Neutrophil (primary cell): Measurements from ENCODE around the gene SNF8.

Experiments
- H3K27ac ChIP-seq: fragments of 200-600 bp; sonication (generic); 2 replicates; pipeline ENCODE4 v1.5.1; 2016; ENCODE audit warnings: mild to moderate bottlenecking, moderate library complexity
- H3K27me3 ChIP-seq: fragments of 200-600 bp; sonication (generic); 2 replicates; pipeline ENCODE4 v1.6.0; 2016; ENCODE audit warnings: mild to moderate bottlenecking
- H3K36me3 ChIP-seq: fragments of 200-600 bp; sonication (generic); 2 replicates; pipeline ENCODE4 v1.5.1; 2017
- H3K4me1 ChIP-seq, 2 experiments: fragments of 200-600 bp in 1 of 2; sonication (generic) in 1 of 2; 1 replicate in 1 of 2; 2 replicates in 1 of 2; pipeline versions ENCODE4 v1.5.1 to v1.6.1; 2013 to 2016; ENCODE audit warnings: low read depth in 1 of 2, low read length in 1 of 2, mild to moderate bottlenecking in 1 of 2, moderate library complexity in 1 of 2; ENCODE audit not compliant: control insufficient read depth in 1 of 2, insufficient read depth in 1 of 2
- H3K4me3 ChIP-seq, 2 experiments: fragments of 200-600 bp in 1 of 2; sonication (generic) in 1 of 2; 1 replicate in 1 of 2; 2 replicates in 1 of 2; pipeline ENCODE4 v1.5.1; 2013 to 2016; ENCODE audit warnings: low read depth in 1 of 2, low read length in 1 of 2, mild to moderate bottlenecking in 1 of 2, moderate library complexity in 1 of 2
- H3K9me3 ChIP-seq: fragments of 200-600 bp; sonication (generic); 2 replicates; pipeline ENCODE4 v1.5.1; 2016
- TF ChIP-seq, protein P1 (sequence below): fragments of 200-600 bp; sonication (generic); IDR thresholded peaks from 2 replicates; pipeline ENCODE4 v1.5.1; 2016; ENCODE audit warnings: antibody characterized with exemption

SNF8 gene

DNA sequence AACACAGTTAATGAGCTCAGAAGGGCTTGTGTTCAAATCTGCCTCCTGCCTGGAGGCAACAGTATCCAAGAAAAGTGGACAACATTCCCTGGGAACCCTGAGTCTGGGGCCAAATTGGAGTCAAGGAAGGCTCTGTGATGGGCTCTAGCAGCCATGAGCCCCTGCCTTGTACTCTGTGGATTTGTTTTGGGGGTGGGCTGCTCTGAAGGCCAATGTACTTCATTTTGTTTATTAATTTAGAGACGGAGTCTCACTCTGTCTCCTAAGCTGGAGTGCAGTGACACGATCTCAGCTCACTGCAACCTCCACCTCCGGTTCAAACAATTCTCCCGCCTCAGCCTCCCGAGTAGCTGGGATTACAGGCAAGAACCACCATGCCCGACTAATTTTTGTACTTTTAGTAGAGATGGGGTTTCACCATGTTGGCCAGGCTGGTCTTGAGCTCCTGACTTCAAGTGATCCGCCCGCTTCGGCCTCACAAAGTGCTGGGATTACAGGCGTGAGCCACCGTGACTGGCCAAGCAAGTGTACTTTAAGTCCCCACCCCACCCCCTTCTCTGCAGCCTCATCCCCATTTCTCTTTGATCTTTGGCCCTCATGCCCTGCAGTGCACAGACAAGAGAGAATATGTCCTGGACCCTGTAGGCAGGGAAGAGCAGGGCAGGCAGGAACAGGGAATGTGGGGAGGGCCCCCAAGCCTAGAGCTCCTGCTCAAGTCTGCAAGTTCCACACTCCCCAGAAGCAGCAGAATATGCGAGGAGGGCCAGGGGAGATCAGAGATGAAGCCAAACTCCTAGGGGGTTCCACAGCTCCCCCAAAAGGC, 26.4 kb upstream of the SNF8 start:
- no peak overlapping the region for H3K27ac ChIP-seq

DNA sequence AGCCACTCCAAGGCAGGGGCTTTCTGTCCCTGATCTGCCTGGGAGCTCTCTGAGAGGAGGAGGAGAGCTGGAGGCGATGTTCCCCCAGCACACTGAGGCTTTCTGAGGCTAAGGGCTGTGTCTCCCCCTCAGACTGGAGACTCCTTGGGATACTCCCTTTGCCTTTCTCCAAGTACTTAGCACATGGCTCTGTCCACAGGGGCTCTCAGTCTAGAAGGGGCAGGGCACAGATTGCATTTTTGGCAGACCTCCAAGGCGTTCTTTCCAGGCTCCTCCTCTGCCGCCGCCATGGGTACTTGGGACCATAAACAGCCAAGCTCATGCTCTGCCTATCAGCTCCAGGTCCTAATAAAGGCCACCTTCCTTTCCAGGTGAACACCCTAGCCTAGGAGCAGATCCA, 25.6 kb upstream of the SNF8 start:
- Histone ChIP-seq H3K4me1 (no peaks in the 10 kb centered on the region), H3K9me3 (no peaks in the 10 kb centered on the region), H3K4me3 (no peak overlapping the region), H3K36me3 (no peaks in the 10 kb centered on the region), H3K27ac (no peak overlapping the region), H3K27me3 (peaks cover 74% of the 10 kb centered on the region)
- TF ChIP-seq, protein P1, sequence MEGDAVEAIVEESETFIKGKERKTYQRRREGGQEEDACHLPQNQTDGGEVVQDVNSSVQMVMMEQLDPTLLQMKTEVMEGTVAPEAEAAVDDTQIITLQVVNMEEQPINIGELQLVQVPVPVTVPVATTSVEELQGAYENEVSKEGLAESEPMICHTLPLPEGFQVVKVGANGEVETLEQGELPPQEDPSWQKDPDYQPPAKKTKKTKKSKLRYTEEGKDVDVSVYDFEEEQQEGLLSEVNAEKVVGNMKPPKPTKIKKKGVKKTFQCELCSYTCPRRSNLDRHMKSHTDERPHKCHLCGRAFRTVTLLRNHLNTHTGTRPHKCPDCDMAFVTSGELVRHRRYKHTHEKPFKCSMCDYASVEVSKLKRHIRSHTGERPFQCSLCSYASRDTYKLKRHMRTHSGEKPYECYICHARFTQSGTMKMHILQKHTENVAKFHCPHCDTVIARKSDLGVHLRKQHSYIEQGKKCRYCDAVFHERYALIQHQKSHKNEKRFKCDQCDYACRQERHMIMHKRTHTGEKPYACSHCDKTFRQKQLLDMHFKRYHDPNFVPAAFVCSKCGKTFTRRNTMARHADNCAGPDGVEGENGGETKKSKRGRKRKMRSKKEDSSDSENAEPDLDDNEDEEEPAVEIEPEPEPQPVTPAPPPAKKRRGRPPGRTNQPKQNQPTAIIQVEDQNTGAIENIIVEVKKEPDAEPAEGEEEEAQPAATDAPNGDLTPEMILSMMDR = no peak

More for the DNA sequence above, 26.4 kb upstream of the SNF8 start:
- TF ChIP-seq, protein P1 = no peak
- Histone ChIP-seq H3K4me1 (no peaks in the 10 kb centered on the region), H3K36me3 (no peaks in the 10 kb centered on the region), H3K4me3 (no peak overlapping the region), H3K27me3 (peaks cover 79% of the 10 kb centered on the region), H3K9me3 (no peaks in the 10 kb centered on the region)

DNA sequence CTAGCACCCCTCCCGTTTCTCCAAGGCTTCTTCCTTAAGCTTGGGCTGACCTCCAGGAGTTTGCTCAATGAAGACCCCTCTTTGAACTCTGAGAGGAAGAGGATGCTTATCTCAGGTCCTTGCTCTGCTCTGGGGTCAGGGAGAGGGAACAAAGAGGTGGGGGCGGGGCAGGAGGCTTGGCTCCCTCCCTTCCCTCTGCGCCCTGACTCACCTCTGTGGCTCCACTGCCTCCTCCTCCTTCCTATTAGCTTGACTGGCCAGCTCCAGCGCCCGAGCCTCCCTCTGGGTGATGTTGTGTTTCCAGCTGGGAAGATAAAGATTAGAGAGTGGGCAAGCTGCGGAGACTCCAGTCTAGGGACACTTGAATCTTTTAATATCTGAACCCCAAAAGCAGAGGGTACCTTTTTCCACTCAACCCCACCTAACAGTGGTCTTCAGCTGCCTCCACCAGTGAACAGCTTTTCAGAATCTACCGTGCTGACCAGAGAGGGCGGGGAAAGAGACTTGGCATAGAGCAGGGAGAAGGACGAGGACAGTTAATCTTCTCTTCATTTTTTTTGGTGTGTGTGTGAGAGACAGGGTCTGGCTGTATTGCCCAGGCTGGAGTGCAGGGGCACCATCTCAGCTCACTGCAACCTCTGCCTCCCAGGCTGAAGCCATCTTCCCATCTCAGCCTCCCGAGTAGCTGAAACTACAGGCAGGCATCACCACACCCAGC, 17.0 kb upstream of the SNF8 start:
- TF ChIP-seq, protein P1 = no peak
- H3K27me3 ChIP-seq = peaks cover 44% of the 10 kb centered on the region
- H3K4me1 ChIP-seq = no peaks in the 10 kb centered on the region
- no peaks in the 10 kb centered on the region for H3K36me3 ChIP-seq
- H3K27ac ChIP-seq = no peak overlapping the region
- no peaks in the 10 kb centered on the region for H3K9me3 ChIP-seq
- no peak overlapping the region for H3K4me3 ChIP-seq

DNA sequence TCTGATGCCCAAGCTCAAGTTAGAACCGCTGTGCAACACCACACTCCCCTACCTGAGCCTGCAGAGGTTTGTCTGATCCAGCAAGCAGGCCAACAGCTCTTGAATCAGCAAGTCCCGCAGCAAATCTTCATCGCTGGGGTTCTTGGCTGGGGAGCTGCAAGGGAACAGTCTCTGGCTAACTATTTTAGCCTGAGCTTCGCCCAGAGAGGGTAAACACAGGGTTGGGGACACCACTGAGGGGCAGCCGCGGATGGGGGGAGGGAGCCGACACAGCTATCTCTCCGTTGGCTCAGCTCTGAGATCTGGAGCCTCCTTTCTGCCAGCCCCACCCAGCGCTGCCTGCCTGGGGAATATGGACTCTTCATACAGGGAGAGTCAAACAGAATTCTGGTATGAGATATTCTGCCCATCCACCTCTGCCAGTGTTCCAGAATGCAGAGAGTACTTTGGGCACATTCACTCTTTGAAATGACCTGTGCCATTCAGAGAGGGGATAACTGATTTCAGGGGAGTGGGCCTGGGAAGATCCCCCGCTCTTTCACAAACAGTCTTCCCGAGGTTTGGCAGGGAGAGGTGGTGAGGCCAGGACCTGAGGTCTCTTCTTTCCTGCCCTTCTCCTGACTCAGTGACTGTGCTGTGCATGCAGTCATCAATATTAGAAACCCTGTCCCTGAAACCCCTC, 16.3 kb upstream of the SNF8 start:
- H3K27me3 ChIP-seq = peaks cover 41% of the 10 kb centered on the region
- no peak overlapping the region for H3K27ac ChIP-seq
- H3K9me3 ChIP-seq = no peaks in the 10 kb centered on the region
- H3K36me3 ChIP-seq = no peaks in the 10 kb centered on the region
- H3K4me3 ChIP-seq = no peak overlapping the region
- no peaks in the 10 kb centered on the region for H3K4me1 ChIP-seq
- TF ChIP-seq, protein P1 = no peak

DNA sequence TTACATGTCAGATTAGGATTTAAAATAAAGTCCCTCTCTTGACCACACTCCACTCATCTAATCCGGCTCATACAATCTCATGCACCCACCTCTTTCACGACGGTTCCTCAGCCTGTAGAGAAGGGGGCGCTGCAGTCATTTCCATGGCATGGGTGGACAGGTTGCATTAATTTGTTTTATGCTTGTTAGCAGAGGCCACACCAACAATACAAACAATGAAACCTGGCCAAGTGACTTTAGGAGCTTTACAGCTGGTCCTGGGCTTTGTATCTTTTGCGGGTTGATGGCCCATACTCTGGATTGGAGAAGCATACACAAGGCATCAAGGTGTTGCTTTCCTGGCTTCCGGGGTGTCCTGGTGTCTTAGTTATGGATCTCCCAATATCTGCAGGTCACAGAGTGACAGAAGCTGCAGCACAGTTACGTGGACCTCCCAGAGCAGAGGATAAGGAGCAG, 9.7 kb upstream of the SNF8 start:
- Histone ChIP-seq H3K9me3 (no peaks in the 10 kb centered on the region), H3K4me1 (no peaks in the 10 kb centered on the region), H3K4me3 (no peak overlapping the region), H3K36me3 (no peaks in the 10 kb centered on the region), H3K27me3 (peaks cover 51% of the 10 kb centered on the region), H3K27ac (no peak overlapping the region)
- TF ChIP-seq, protein P1 = no peak
